HG03196 (cell line): Measurements from ENCODE around the gene PLPPR4.
A peak's percentile ranks its signal among the peaks of the same experiment; 100 is the strongest.
"Not testable (repeated sequence)": the region's sequence is repeated elsewhere in the genome, so short reads cannot be mapped to it uniquely, and the experiment has no call there.

ENCODE experiments used
- ATAC-seq: cut with Tn5 transposase; IDR thresholded peaks from one replicate; pipeline ENCODE4 v1.9.1; 2021; ENCODE audit not compliant: unreplicated experiment

The PLPPR4 gene, protein sequence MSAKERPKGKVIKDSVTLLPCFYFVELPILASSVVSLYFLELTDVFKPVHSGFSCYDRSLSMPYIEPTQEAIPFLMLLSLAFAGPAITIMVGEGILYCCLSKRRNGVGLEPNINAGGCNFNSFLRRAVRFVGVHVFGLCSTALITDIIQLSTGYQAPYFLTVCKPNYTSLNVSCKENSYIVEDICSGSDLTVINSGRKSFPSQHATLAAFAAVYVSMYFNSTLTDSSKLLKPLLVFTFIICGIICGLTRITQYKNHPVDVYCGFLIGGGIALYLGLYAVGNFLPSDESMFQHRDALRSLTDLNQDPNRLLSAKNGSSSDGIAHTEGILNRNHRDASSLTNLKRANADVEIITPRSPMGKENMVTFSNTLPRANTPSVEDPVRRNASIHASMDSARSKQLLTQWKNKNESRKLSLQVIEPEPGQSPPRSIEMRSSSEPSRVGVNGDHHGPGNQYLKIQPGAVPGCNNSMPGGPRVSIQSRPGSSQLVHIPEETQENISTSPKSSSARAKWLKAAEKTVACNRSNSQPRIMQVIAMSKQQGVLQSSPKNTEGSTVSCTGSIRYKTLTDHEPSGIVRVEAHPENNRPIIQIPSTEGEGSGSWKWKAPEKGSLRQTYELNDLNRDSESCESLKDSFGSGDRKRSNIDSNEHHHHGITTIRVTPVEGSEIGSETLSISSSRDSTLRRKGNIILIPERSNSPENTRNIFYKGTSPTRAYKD

DNA sequence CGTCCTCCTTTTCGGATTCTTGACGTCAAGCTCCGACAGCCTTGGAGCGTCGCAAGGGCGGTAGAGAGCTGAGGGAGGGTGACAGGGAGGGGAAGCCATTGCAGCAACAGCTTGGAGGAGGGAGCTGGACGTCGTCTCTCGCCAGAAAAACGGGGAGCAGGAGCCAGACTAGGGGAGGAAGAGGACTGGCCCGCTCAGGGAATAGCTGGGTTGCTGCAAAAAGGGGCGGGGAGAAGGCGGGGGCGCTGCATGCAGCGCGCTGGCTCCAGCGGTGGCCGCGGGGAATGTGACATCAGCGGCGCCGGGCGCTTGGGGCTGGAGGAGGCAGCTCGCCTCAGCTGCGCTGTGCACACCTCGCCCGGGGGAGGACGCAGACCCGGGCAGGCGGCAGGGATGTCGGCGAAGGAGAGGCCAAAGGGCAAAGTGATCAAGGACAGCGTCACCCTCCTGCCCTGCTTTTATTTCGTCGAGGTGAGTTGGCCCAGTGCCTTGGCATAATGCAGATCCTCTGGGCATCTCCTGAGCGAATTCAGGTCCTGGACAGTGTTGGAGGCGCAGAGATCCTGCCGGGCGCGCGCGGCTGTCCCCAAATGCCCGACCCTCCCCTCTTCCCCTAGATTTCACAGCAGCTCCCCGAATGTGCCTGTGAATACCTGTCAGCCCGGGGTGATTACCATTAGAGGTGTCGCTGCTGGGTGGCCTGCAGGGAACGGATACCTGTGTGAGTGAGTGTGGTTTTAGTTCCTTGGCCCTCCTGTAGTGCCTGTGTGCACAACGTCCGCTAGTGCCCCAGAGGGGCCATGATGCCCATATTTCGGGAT, at the start of gene PLPPR4:
TSS of gene PLPPR4 (plus strand) at position 292 of the 821 bp plus-strand sequence. CDS start at position 394, 102 bp downstream.
- ATAC-seq = no peak

DNA sequence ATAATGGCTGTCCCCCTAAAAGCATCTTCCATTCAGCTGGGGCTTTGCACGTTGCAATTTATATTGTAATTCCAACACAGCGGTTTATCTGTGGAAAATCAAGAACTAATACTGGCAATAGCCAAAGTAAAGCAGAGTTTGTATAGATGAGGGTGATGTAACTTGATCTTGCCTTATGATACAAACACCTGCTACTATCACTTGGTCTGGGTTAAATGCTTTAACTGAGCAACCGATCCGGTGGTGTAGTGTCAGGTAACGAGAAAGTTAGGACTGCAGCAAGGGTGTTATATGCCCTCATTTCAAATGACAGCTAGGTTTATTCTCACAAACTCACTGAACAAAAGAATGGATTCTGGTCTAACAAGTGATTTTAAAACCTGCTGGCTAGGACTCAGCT, 47.3 kb upstream of the PLPPR4 start:
- ATAC-seq = no peak

DNA sequence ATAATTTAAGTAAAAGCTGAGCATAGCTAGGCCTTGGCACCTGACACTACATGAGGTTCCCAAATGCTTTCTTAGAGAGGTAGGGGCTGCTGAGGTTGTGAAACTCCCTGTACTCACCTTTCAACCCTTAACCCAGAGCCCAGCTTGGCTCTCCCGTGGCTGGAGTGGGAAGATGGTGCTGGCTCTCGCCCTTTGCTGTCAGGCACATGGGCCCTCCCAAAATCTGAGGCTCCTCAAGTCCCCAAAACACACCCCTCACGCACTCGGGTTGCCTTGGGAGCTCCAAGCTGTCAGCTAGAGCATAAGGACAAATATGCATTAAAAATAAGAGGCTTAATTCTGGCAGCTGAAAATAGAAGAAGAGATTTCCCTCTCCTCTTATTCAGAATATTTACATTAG, 46.7 kb upstream of the PLPPR4 start:
- no peak for ATAC-seq

DNA sequence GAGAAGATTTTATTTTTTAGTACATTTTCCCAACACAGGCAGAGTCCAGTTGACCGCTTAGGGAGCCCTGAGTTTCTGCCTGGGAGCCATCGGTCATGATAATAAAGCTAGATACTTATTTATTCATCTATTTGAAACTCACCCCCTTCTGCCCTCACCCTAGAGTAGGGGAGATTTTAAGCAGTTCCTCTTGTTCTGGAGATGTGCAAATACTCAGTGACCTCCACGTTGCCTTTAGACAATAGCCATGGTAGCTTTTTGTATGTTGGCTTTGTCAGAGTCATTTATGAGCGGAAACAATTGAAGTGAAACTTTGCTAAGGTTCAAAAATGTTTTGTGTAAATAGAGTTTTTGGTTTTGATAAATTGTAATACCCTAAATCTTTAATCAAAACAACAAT, 45.7 kb upstream of the PLPPR4 start:
- no peak for ATAC-seq

DNA sequence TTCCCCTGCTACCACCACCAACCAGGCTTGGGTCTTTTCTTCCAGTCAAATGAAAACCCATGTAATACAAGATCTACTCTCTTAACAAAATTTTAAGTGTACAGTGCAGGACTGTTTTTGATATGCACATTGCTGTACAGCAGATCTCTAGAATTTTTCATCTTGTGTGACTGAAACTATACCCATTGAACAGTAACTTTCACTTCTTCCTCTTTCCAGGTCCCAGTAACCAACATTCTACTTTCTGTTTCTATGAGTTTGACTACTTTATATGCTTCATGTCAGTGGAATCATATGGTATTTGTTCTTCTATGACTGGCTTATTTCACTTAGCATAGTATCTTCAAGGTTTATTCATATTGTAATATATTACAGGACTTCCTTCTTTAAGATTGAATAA, 45.3 kb upstream of the PLPPR4 start:
- ATAC-seq = peak; percentile 87

DNA sequence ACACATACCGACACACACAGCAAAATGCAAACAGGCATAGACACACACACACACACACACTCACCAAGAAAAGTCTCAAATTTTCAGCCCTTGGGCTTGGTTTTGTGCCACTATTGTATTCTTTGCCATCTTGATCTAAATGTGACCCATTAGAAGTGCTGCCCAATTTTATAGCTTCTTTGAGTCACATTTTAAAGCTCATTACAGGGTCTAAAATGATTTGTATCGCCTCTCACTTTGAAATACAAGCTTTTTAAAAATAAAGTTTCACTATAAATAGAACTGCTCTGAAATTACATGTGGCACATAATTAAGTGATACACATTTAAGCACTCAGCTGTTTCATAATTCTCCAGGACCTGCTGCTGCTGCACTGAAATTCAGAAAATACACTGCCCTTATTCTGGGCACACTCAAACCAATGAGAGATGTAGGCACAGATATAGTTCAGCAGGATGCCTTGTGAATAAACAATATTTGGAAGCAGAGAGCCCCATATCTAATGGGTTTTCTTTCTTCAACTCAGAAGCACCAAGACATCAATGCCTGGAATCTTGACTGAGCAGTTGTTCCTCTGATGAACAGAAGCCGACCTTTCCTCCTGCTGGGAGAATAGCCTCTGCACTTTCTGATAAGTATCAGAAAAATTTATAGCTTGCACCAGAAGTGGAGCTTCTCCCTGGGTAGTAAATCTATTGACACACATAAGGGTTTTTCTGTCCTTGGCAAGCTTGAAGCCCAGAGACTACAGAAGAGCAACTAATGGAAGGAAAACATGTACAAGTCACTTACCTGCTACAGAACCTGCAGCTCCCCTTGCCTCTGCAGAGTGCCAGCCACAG, 37.0 kb upstream of the PLPPR4 start:
- ATAC-seq = no peak

DNA sequence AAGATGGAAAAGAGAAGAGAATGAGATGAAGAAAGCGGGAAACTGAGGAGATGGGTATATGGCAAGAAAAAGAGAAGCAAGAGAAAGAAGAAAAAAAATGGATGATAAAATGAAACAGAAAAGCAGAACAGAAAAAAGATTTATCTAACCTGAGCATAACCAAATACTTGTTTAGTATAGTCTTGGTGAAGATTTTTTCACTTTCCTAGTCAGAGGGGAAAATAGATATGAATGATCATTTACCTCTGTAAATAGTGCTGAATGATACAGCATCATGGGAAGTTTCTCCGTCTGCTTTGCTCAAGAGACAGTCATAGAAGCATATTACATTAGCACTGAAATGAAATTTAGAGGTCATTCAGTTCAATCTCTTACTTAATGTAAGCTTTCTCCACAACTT, 36.1 kb upstream of the PLPPR4 start:
- no peak for ATAC-seq

DNA sequence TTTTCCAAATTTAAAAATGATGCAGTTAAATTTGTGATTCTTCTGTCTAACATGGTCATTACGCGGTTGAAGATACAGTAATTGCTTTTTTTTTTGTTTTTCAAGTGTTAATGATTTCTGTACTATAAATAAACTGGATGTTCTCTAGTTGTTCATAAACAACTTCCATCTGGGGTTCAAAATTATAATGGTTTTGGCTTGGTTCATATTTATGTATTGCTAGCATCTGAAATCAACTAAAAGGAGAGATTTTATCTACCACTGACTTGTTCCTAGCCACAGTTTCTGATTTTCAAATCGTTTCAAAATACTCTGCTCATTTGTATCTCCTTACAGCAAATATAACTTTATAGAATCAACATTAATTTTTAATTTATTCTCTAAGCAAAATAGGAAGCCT, 35.2 kb upstream of the PLPPR4 start:
- no peak for ATAC-seq

DNA sequence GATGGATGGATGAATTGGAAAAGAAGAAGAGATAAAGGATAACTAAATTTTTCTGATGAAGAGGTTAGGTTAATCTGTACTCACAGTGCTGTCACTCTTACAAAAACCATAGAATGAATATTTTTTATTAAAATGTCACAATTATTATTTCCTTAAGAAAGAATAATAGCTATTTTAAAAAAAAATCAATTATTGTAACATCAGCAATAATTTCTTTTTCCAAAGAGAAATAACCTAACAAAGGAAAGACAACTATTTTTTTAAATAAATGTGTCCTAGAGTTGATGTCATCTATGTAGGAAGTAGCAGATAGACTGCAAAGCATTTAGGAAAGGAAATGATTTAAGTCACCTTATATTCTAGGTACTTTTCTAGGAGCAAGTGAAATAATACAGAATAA, 33.6 kb upstream of the PLPPR4 start:
- no peak for ATAC-seq

DNA sequence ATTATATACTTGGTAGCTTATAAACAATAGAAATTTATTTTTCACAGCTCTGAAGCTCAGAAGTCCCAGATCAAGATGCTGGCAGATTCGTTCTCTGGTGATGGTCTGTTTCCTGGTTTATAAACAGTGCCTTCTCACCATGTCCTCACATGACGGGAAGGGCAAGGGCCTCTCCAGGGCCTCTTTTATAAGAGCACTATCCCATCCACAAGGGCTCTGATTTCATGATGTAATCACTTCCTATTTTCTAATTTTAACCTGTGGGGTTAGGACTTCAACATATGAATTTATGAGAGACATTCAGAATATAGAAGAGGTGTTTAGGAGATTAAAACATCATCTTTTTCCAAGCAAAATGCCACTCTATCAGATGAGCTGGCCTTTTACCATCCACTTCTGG, 32.1 kb upstream of the PLPPR4 start:
- no peak for ATAC-seq

DNA sequence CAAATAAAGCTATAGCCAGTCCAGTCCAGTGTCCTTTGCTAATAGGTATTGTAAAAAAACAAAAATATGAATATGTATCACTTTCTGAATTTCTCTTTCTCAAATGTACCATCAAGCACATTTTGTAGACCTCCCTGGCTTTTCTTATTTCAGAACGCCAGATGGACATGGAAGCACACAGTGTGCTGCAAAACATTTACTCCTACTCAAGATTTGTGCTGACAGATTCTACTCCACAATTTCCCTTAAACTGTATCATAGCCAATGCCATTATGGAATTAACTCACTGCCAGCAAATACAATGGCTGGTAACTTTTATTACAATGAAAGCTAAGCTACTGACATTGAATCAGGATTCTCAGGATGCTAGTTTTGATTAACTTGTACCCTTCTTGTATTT, 30.8 kb upstream of the PLPPR4 start:
- no peak for ATAC-seq

DNA sequence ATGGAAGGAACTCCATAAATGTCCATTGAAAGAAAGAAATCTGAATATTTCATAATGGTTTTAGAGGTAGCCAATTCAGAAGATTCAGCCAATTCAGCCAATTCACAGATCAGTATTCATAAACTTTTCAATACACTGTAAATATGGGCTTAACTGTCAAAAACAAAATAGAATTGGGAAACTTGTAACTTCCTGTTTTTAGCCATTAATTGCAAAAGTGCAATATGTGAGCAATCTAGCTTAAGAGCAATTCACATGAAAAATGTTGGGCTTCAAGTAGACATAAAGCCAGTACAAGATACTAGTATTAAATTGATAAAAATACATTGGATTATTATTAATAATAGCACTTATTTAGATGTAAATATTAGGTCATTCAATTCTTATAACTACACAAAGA, 27.5 kb upstream of the PLPPR4 start:
- no peak for ATAC-seq

DNA sequence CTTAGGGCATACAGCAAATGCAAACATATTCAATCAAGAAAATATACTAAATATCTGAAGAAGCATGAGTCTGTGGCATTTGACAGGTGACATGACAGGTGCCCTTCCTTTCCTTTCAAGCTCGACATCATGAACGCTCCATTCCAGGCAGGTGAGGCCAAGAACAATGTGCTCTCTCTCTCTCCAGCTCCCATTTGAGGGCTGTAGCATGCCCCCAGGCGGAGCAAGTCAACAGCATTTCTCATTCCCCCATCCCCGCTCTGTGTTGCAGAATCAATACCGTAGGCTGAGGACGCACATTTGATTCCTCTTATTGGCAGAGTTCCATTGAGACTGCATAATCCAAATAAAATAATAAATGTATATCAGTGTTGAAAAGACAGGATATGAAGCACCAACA, 24.6 kb upstream of the PLPPR4 start:
- no peak for ATAC-seq

DNA sequence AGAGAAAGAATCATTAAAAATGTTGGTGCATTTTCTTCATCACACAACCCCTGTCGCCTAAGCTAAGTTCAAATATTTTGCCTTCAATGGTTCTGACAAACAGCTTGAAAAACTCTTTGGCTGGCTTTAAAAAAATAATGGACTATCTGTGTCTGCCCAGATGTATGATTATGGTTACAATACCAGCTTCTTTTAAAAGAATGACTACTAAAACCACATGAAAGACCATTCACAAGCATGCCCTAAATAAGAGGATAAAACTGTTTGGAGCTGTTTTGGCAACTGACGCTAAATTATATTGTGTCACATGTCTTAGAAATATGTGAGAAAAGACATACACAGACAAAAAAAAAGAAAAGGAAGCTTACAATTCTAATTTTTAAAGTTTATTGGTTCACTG, 23.7 kb upstream of the PLPPR4 start:
- ATAC-seq = no peak

DNA sequence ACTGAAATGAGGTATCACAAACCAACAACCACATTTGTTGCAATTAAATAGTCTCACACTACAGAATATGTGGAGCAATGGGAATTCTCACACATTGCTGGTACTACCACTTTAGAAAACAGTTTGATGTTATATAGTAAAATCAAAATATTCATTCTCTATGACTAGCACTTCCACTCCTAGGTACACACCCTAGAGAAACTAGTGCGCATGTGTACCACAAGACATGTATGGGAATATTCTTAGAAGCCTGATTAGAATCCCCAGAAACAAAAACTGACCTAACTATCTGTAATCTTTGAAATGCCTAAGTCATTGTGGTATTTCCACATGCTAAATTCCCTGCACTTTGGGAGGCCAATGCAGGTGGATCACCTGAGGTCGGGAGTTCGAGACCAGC, 18.1 kb upstream of the PLPPR4 start:
- no peak for ATAC-seq

DNA sequence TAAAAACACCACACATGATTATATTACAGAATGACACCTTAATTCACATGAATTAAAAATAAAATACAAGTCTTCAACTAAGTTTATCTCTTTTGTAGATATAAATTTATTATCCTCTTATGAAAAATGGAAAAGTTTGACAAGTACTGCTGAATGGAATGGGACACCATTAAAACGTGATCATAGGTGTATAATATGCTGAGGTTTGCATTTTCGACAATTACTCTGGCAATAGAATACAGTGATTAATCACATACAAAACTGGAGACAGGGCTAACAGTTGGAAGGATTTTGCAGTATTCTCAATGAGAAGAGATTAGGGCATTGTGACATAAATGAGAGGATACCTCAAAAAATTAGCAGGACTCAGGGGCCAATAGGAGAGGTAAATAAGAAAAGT, 17.1 kb upstream of the PLPPR4 start:
- ATAC-seq = no peak

DNA sequence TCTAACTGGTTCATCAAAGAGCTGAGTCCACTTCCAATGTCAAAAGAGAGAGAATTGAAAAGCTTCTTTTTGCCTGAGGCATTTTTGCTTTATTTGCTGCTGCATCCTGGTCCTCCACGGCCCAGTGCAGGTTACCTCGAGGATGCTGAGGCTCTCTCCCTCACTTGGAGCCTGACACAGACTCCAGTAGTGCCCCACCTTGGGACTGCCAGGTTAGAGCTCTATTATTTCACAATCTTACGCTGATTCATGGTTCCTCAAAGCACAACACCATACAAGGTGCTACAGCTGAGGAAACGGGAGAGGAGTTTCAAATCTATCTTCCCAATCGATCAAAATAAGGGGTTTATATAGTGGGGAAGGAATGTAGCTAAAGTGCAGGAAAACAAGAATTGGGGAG, 13.6 kb upstream of the PLPPR4 start:
- ATAC-seq = no peak

DNA sequence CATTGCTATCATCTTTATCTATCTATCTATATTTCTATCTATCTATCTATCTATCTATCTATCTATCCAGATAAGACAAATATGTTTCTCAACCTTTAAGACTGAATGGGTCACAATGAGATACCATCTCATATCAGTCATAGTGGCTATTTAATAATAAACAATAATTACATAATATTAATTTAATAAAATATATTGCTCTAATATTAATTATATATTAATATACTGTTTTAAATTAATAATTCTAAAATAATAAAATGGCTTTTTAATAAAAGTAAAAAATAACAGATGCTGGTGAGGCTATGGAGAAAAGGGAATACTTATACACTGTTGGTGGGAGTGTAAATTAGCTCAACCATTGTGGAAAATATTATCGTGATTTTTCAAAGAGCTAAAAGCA, 13.0 kb upstream of the PLPPR4 start:
- ATAC-seq = no peak

DNA sequence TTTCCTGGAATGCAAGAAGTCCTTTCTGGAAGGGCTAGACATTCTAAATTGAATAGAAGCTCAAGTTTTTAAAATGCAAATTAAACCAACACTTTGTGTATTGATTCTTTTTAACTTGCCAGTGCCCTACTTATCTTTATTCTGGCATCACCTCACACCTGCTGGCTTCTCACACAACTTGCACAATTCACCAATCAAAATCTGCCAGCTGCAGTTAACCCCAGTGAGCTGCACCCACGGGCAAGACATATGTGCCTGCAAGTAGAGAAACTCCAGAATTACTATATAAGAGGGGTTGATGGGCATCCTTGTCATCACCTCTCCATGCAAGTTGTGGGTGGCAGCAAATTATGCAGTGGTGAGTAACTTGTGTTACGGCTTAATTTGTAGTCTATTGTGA, 11.7 kb upstream of the PLPPR4 start:
- no peak for ATAC-seq

DNA sequence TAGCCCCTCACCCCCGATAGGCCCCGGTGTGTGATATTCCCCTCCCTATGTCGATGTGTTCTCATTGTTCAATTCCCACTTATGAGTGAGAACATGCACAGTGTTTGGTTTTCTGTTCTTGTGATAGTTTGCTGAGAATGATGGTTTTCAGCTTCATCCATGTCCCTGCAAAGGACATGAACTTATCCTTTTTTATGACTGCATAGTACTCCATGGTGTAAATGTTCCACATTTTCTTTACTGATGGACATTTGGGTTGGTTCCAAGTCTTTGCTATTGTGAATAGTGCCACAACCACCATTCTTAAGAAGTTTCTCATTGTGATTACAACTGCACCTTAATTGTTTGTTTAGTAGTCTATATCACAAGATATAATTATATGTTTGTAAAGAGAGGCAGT, 3.9 kb upstream of the PLPPR4 start:
- not testable (repeated sequence) for ATAC-seq

DNA sequence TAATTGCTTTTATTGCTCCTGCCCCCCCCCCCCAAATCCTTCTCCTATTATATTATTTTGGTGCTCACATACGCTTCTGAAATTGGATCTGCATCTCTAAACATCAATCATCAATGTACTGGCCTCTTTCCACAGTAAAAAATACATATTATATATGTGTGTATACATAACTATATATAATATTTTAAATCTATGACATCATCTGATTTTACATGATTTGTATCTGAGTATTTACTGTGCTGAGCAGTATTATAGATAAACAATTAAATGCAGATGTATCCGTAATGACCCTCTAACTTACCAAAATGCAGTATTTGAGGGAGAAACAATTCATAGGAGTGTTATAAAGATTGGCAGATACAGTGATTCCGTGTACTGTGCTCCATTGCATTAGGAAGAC, 832 bp downstream of the PLPPR4 start:
- no peak for ATAC-seq
